NCI-H460 (cell line): ENCODE data around the gene CYP27C1. TPM values are rescaled to one million over a fixed set of nuclear protein-coding genes. Genes with fewer than 3 reads are reported as not detected.

Experiments
- DNase-seq: peaks from one replicate; pipeline ENCODE4 v3.0.0-alpha.2; 2016; ENCODE audit warnings: low read depth; ENCODE audit errors: extremely low read depth
- small RNA-seq, 2 experiments: library from RNA; depleted of rRNA; stranded (forward); fragments of <200 nt; gene quantifications; one replicate each; pipeline ENCODE3, GENCODE V24; 2014
- total RNA-seq: library from RNA; depleted of rRNA; stranded (reverse); fragments of >200 nt; shearing (Covaris generic); gene quantifications from 2 replicates; pipeline ENCODE4 v1.2.3, GENCODE V29; 2014; rRNA removed

Gene CYP27C1
- total RNA-seq, 1 experiment from 2014 or later, result not detected

GRCh38 chr2:127134833-127135830 lies 85.0 kb downstream of the CYP27C1 start:
- DNase-seq, result no peak

GRCh38 chr2:127134235-127134634 lies 85.9 kb downstream of the CYP27C1 start:
- DNase-seq, result no peak

Small RNA genes within 50 kb of the gene (small RNA-seq; reads per million reads assigned to genes)
- gene NIFKP9, result 0 reads per million in 2 experiments

Other genes starting within 250 kb of the CYP27C1 start
- gene BIN1, start 113.1 kb downstream of the CYP27C1 start, total RNA-seq, result 50.7 and 60.4 TPM in 2 replicates
- gene ERCC3, start 73.8 kb upstream of the CYP27C1 start, total RNA-seq, result 34.2 and 42.1 TPM in 2 replicates
- 39.9 and 41.7 TPM in 2 replicates for gene MAP3K2, start 167.7 kb upstream of the CYP27C1 start, total RNA-seq
- gene PROC, start 198.1 kb upstream of the CYP27C1 start, total RNA-seq, result 0.15 TPM in 1 of 2 replicates, not detected in the other